RPMI8226 (cell line): ENCODE measurements around the gene RAB1B.
A peak's percentile ranks its signal among the peaks of the same experiment; 100 is the strongest.
"Not testable (repeated sequence)": the region's sequence is repeated elsewhere in the genome, so short reads cannot be mapped to it uniquely, and the experiment has no call there.

Experiments used
- DNase-seq: peaks from one replicate; pipeline ENCODE4 v3.0.0-alpha.2; 2015

Gene RAB1B

GRCh38 chr11:66239998-66240780, 28.2 kb upstream of the RAB1B start:
- DNase-seq = no peak

DNA sequence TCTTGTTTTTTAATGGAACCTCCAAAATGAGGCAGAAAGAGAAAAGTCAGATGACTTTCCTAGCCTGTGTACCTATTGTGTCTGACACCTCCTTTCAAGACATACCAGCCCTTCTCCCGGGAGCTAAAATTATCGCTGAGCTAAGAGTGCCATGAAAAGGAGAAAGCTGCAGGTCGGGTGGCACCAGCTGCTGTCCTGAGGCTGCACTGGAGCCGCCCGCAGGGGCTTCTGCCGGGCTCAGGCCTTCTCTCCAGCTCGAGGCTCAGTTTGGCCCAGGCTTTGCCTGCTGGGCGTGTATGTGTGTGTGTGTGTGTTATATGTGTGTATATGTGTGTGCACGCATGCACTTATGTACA, 27.7 kb upstream of the RAB1B start:
- DNase-seq = no peak

GRCh38 chr11:66242095-66242765, 26.2 kb upstream of the RAB1B start:
- peak; percentile 97 for DNase-seq

DNA sequence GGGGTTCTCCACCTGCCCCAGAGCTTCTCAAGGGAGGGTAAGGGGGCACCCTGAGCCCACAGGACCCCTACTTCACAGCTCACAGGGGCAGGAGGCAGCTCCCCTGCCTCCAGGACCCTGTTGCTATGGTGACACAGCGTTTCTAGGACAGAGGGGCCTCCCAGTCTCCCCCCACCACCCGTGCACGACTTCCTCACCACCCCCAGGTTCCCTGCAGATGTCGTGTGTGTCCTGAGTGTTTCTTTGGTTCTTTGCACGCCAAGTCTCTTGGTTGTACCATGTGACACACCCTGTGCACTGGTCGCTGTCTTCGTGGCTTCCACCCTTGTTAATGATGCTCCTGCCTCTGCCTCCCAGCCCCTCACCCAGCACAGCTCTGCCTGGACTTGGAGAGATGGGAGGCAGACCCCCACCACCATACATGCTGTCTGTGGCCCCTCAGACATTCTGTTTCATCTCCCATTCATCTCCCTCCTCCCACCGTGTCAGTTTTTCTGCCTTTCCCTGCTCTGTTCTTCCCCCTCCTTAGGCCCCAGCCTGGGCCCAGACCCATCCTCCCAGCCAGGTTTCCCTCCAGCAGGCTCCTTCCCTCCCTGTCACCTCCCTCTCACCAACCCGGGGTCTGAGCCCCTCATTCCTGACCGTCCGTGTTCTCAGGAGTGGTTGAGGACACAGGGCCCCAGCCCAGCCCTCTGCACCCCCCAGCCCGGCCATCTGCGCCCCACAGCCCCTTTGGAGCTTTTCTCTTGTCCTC, 24.5 kb upstream of the RAB1B start:
- DNase-seq = no peak

GRCh38 chr11:66247295-66247694, 21.1 kb upstream of the RAB1B start:
- DNase-seq = no peak

DNA sequence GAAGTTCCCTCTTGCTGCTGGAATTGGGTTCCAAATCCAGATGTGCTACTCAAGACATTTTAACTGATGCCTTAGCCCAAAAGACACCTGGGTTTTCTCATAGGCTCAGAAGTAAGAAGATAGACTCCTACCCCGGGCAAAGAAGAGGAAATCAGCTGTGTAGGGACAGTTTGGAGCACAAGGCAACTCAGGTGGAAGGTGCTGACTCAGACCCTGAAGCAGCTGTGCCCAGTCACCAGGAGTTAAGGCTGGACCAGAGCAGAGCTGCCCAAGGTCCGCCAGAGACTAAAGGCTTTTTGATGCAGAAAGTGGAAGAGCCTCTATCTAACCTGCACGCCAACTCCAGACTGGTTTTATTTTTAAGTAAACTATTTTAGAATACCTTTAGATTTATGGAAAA, 20.6 kb upstream of the RAB1B start:
- peak; percentile 45 for DNase-seq

DNA sequence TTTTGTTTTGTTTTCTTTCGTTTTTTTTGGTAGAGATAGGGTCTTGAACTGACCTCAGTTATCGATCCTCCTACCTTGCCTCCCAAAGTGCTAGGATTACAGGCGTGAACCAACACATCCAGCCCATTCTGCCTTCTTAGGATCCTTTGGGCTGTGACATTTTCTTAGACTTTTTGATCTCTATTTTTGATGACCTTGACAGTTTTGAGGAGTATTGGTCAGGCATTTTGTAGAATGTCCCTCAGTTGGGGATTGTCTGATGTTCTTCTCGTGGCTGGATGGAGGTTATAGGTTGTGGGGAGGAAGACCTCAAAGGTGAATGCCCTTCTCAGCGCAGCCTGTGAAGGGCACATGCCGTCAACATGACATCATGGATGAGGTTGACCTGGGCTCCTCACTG, 19.5 kb upstream of the RAB1B start:
- DNase-seq = no peak

GRCh38 chr11:66251809-66252208, 16.6 kb upstream of the RAB1B start:
- DNase-seq = no peak

- DNase-seq = not testable (repeated sequence)
Observed at GRCh38 chr11:66253081-66253480, 15.4 kb upstream of the RAB1B start.

DNA sequence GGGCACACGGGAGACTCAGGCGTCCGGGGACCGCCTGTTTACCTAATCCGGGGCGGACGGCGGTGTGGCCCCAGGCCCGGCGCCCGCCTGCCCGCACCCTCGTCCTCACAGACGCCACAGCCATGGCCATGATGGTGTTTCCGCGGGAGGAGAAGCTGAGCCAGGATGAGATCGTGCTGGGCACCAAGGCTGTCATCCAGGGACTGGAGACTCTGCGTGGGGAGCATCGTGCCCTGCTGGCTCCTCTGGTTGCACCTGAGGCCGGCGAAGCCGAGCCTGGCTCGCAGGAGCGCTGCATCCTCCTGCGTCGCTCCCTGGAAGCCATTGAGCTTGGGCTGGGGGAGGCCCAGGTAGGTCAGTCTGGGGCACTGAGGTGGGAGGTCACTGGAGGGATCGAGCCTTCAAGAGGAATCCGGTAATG, 10.0 kb upstream of the RAB1B start:
- no peak for DNase-seq

DNA sequence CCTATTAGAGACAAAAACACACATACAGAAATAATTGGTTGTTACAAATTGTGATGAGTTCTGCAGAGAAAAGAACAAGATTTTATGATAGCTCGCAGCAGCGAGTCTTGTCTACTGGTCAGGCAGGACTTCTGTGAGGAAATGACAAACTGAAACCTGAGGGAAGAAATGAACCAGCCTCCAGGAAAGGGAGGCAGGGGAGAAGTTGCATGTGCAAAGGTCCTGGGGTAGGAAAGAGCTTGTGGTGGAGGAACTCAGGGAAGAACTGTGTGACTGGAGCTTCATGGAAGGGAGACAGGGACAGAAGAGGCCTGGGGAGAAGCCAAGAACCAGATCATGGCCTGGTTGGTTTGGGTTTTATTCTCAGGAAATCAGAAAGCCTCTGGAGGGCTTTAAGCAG, 9.2 kb upstream of the RAB1B start:
- DNase-seq = no peak

GRCh38 chr11:66259956-66260355, 8.5 kb upstream of the RAB1B start:
- no peak for DNase-seq

- no peak for DNase-seq
Observed at GRCh38 chr11:66261578-66261977, 6.9 kb upstream of the RAB1B start.

DNA sequence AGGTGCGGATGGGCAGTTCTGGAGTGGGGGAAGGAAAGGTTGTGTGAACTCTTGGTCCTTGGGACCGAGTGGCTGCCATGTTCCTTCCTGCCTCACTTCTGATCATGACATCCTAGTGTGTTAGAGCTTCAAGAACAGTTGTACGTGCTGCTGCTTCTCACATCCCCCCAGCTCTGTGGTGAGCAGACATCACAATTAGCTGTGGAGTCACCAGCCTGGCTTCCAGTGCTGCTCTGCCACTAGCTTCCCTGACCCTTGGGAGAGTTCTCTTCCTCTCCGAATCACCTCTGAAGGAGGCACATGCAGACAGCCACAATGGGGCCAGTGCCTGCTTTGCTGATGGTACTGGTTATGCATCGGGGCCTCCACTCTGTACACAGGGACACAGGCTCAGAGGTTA, 6.2 kb upstream of the RAB1B start:
- DNase-seq = no peak

DNA sequence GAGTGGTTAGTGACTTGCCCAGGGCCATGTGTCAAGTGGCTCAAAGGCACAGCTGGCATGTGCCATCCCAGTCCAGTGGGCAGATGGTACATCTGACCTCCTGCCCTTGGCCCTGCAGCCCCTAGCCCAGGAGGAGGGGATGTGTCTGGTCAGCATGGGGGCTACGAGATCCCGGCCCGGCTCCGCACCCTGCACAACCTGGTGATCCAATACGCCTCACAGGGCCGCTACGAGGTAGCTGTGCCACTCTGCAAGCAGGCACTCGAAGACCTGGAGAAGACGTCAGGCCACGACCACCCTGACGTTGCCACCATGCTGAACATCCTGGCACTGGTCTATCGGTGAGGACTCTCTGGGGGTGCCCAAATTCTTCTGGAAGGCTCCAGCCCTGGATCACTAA, 5.7 kb upstream of the RAB1B start:
- DNase-seq = no peak

- DNase-seq = no peak
Observed at GRCh38 chr11:66263231-66263630, 5.2 kb upstream of the RAB1B start.

GRCh38 chr11:66263785-66264184, 4.7 kb upstream of the RAB1B start:
- no peak for DNase-seq

DNA sequence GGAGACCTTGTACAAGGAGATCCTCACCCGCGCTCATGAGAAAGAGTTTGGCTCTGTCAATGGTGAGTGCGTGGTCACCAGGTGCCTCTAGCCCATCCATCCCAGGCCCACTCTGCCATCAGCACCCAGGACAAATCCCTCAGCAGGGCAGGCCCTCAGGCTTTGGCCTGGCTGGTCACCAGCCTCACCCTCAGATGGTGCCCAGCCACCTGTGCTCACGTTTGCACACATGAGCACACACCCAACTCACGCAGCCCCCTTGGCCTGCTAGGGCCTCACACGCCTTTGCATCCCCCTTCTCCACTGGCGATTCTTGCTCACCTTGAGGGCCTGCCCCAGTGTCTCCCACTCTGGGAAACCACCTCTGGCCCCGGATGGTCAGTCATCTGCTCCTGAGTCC, 4.1 kb upstream of the RAB1B start:
- DNase-seq = no peak

DNA sequence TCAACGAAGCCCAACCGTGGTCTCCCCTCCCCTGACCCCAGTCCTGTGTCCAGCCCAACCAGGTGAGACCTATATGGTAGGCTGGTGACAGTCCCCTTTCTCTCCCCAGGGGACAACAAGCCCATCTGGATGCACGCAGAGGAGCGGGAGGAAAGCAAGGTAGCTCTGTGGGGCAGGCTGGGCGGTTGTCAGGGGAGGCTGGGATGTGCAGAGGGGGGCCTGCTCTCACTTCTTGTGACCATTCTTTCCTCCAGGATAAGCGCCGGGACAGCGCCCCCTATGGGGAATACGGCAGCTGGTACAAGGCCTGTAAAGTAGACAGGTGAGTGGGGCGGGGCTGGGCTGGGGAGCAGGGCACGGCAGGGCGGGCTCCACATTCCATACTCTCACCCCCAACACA, 3.5 kb upstream of the RAB1B start:
- peak; percentile 57 for DNase-seq

GRCh38 chr11:66265531-66266377, 2.7 kb upstream of the RAB1B start:
- no peak for DNase-seq

- DNase-seq = no peak
Observed at GRCh38 chr11:66266378-66267038, 1.9 kb upstream of the RAB1B start.

DNA sequence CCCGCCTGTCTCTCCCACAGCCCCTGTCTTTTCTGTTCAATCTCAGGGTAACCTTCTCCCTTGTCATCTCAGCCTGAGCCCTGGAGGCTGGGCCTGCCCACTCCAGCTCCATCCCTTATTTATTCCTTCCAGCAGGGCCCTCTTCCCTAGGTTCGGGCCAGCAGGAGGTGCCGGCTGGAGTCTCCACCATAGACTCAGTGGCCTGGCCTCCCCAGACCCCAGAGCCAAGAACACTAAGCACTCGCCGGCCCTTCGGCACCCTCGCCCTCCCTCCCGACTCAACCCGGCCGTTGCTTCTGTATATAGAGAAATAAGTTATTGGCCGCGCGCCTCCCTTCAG, 1.4 kb upstream of the RAB1B start:
- no peak for DNase-seq
